CD4-positive, alpha-beta T cell treated with Interleukin-1 beta for 1 hour (primary cell): ENCODE data around the gene CD209.

Source experiments
- DNase-seq, 2 donors: peaks; one replicate each; pipeline ENCODE4 v3.0.0-alpha.2; 2020 to 2022

CD209 gene

DNA sequence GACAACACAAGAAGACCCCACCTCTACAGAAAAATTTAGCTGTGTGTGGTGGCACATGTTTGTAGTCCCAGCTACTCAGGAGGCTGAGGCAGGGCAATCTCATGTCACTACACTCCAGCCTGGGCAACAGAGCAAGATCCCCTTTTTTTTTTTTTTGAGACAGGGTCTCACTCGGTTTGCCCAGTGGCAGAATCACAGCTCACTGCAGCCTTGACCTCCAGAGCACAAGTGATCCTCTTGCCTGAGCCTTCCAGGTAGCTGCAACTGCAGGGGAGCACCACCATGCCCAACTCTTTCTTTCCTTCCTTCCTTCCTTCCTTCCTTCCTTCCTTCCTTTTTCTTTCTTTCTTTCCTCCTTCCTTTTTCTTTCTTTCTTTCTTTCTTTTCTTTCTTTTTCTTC is 11.2 kb downstream of the CD209 start:
- no peak for DNase-seq

DNA sequence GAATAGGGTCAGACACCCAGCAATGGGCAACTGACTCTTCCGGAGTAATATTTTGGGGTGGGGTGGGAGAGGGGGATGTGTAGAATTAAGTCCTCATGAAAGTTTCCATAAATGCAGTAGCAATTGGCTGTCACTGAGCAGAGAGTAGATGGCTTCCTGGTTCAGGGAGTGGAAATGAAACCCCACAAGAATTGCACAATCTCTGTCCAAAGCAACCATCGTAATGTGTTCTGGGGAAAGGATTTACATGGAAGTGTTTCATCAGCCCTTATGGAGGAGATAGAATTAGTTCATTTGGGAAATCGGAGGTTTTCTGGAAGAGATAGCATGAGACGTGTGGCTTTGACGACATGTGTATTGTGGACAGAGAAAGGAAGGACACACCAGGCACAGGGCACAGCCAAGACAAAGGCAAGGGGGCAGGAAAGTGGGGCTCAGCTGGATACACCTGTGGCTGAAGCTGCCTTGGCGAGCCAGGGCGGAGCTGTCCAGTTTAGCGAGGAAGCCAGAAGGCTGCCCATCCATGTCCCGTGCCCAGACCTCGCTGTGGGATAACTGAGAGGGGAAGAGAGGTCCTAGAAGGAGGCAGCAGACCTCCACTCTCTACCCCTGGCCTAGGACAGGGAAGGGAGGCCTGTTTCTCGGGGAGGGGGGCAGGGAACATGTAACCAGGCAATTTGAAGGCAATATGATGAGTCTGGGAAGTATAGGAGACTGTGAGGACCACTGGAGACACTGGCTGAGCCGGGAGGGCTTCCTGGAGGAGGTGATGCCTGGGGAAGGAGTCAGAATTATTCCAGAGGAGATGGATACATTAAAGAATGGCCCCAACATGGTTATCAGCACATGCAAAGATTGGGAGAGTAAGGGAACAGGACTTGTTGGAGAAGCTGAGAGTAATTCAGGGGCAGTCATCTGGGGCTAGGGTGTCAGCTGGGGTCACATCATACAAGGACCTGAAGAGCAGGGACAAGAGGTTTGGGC is 12.8 kb downstream of the CD209 start:
- peak in 1 of 2 donors; percentile 13 for DNase-seq

DNA sequence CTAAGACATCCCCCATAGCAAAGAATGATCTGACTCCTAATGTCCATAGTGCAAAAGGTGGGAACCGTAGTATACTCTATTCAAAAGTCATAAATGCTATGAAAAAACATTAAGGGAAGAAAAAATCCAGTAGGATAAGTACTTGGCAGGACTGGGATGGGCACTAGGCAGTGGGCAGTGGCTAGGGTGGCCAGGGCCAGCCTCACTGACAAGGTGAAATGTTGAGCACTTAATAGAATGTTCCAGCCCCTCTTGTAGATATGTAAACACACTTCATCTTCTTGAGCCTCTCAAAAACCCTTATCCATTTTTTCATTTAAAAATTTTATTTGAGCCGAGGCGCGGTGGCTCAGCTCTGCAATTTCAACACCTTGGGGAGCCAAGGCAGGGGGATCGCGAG is 14.0 kb downstream of the CD209 start:
- no peak for DNase-seq

DNA sequence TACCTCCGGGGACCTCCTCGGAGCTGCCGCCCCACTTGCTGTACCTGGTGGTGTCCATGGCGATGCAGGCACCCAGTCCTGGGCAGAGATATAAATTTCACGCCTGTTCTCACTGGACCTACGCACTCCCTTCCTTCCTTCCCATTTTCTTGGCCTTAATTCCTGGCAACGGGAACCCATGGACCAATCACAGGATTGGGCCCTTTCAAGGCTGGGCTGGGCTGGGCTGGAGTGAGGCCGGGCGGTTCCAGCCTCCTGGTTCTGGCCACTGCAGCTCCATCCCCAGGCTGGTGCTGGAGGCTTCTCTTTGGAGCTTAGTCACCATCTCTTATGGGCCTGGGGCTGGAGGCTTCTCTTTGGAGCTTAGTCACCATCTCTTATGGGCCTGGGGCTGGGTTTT is 15.3 kb downstream of the CD209 start, which contains the start of gene CLEC4G:
TSS of gene CLEC4G (minus strand) at position 66 of the 400 bp plus-strand sequence. CDS start at position 58, 8 bp downstream.
- no peak for DNase-seq

DNA sequence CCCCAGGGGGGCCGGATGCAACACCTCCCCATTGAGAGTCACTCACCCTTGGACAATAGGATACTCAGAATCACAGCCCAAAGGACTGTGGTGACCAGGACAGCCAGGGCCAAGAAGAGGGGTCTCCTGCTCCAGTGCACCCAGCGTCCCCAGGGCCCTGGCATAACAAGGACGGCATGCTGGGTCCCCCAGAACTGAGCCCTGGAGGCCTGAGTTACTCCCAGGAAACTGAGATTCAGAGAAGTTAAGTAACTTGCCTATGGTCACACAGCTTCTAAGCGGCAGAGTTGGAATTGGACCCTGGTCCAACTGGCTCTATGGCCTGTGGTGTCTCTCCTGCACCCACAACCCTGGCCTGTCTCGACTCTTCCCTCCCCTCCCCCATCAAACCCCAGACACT is 15.7 kb downstream of the CD209 start:
- no peak for DNase-seq

DNA sequence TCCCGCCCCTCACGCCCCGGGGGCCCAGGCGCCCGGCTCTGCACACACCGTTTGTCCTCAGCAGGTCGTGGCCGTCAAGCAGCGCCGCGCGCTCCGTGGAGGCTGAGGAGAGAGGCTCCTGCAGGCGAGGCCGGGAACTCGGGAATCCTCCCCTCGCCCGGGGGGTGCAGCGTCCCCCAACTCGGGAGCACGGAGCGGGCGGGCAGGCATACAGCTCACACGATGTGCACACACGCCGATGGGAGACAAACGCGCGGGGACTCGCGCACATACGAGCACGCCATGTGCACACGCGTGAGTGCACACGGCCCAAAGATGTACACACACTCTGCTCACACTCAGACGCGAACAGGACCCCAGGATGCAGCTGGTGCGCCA is 16.1 kb downstream of the CD209 start:
- DNase-seq, result no peak

DNA sequence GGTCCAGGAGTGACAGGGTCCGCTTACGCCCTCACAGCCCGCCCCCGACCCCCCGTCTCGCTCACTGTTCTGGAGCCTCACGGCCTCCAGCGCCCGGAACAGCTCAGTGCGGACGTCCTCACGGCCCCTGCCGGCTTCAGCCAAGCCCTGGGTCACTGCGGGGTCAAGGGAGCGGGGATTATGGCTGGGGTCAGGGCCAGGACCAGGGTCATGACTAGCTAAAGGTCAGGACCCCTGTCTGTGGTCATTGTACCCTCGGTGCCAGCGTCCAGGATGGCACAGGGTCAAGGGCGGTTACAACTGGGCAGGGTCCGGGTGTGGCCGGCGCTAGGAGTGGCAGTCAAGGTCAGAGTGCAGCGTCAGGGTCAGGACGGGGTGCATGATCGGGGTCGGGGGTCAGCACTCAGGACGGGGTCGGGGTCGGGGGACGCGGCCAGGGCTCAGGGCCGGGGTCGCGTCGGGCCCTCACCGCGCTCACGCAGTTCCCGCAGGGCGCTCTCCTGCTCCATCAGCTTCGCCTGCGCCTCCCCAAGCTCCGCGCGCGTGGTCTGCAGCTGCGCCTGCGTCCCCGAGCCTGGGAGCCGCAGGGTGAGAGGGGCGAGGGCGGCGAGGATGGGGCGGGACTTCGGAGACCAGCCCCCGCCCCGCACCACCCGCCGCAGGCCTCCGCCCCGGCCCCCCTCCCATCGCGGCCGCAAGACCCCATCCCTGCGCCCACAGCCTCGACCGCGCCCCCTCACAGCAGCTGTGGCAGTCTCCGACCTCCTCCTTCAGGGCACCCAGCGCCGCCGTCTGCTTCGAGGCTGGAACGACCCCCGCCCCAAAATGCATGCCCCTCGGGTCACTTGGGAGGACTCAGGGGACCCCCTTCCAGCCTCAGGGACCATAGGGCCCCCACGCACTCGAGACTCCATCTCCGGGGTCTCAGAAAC is 16.8 kb downstream of the CD209 start:
- DNase-seq, result no peak

DNA sequence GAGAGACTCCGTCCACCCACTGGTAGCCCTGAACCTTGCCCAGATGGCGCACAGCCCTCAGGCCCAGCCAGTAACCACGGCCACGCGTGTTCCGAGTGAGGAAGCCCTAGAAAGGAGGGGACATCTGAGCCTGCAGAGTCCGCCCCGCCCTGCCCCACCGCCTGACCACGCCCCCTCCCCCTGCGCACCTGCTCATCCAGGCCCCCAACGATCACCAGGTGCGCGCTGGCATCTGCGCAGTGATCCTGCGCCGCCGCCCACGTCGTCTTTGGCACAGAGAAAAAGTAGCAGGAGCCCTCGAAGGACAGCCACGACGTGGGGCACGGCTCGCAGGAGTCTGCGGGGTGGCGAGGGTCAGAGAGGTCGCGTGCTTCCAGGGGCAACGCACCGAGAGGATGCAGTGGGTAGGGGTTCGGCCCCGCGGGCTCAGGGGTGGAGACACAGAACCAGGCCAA is 17.5 kb downstream of the CD209 start:
- DNase-seq, result peak in 1 of 2 donors; percentile 33

DNA sequence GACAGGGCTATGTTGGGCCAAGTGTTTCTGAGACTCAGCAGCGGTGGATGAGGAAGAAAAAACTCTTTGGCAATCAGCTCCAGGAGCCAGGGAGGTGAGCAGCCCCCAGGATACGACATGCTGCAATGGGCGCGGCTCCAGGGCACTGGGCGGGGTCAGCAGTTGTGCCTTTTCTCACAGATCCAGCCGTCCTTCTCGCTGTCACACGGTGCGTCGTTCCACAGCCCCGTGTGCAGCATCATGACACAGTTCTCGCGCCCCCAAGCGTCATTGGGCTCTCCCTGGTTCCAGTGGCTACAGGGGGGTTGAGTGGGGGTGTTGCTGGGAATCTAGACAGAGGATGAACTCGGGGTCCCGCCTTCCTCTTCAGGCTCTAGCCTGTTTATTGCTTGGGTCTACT is 18.1 kb downstream of the CD209 start:
- peak in 1 of 2 donors; percentile 49 for DNase-seq

DNA sequence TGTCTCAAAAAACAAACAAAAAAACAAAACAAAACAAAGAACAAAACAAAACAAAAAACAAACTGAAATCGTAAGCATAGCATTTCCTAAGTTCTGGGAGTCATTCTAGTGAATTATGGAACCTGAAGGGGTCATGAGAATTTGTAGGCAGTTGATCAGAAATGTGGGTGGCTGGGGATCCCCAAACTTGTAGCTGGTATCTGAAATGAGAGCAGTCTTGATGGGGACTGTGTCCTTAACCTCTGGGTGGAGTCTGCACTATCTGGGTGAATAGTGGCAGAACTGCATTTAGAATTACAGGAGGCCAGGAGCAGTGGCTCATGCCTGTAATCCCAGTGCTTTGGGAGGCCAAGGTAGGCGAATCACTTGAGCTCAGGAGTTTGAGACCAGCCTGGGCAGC is 21.5 kb downstream of the CD209 start:
- no peak for DNase-seq

DNA sequence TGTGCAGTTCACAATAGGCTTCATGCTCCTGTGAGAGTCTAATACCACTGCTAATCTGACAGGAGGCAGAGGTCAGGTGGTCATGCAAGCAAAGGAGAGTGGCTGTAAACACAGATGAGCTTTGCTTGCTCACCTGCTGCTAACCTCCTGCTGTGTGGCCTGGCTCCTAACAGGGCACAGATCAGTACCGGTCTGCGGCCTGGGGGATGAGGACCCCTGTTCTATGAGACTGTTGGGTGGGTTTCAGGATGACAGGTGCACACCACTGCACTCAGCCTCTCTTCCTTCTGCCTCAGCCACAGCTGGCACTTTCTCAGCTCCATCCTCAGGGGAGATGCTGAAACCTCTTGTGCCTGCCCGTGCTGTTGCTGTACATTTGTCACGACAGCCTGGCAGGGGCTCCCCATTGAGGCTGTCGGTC is 25.1 kb downstream of the CD209 start:
- DNase-seq, result no peak

DNA sequence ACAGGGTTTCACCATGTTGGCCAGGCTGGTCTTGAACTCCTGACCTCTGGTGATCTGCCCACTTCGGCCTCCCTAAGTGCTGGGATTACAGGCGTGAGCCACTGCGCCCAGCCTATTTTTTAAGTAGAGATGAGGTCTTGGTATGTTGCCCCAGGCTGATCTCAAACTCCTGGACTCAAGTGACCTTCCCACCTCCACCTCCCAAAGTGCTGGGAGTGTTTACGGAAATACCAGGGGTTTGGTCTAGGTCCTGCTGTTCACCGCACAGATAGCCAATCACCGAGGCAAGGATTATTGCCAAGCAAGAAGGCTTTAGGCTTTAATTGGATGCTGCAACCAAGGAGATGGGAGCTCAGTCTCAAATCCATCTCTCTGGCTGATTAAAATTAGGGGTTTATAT is 27.0 kb downstream of the CD209 start:
- DNase-seq, result no peak

DNA sequence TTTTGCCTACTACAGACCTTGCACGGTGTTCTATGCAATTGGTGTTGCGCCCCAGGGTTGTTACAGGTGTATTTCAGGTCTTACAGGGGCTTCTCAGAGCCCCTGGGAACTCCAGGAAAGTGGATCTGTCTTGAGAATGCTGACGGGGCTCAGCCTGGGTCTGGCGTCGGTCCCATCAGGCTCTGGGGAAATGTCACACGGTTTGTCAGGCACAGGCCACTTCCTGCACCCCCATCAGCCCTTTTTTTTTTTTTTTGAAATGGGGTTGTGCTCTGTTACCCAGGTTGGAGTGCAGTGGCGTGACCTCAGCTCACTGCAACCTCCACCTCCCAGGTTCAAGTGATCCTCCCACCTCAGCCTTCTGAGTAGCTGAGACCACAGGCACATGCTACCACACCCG is 28.7 kb downstream of the CD209 start:
- peak in 1 of 2 donors; percentile 34 for DNase-seq

DNA sequence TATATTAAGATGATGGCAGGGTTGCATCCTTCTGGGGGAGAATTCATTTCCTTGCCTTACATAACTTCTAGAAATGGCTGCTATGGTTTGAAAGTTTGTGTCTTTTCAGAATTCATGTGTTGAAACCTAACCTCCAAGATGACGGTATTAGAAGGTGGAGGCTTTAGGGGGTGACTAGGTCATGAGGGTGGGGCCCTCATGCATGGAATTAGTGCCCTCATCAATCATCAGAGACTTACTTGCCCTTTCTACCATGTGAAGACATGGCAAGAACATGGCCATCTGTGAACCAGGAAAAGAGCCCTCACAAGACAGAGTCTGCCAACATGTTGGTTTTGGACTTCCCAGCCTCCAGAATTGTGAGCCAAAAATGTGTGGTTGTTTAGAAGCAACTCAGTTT is 30.6 kb downstream of the CD209 start:
- DNase-seq, result no peak

DNA sequence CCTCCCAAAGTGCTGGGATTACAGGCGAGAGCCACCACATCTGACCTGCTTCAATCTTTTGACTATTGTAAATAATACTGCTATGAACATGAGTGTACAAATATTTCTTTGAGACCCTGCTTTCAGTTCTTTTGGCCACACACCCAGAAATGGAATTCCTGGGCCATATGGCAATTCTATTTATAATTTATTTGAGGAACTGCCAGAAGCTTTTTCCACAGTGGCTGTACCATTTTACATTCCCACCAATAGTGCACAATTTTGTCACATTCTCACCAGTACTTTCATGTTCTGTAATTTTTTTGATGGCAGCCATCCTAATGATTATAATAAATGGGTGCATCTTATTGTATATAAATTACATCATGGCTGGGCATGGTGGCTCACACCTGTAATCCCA is 31.7 kb downstream of the CD209 start:
- DNase-seq, result no peak

DNA sequence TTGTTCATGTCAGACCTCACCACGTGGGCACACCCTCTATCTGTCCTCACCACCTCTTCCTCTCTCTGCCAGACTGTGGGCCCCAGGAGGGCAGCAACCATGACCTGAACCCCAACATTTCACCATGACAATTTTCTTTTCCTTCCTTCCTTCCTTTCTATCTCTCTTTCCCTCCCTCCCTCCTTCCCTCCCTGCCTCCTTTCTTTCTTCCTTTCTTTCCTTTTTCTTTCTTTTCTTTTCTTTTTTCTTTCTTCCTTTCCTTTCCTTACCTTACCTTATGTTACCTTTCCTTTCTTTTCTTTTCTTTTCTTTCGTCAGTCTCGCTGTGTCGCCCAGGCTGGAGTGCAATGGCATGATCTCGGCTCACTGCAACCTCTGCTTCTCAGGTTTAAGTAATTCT is 36.7 kb downstream of the CD209 start:
- DNase-seq, result no peak

DNA sequence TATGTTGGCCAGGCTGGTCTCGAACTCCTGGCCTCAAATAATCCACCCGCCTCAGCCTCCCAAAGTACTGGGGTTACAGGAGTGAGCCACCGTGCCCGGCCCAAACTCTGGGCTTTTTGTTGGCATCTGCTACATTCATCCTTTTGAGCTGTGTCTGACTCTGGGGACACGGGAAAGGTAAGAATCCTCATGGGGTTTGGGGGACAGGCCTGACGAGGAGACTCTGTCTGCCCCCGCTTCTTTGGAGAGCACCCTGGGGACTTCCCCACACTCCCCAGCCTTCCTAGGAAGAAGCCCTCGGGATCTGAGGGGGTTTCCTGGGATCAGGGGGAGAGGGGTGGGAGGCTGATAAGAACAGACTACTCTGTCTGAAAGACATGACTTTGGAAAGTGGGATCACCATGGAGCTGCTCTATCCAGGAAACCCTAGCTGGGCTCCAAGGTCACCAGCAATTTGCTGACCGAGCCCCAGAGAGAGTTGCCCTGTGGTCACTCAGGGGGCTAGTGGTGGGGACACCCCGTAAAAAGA is 37.3 kb downstream of the CD209 start:
- DNase-seq, result no peak

DNA sequence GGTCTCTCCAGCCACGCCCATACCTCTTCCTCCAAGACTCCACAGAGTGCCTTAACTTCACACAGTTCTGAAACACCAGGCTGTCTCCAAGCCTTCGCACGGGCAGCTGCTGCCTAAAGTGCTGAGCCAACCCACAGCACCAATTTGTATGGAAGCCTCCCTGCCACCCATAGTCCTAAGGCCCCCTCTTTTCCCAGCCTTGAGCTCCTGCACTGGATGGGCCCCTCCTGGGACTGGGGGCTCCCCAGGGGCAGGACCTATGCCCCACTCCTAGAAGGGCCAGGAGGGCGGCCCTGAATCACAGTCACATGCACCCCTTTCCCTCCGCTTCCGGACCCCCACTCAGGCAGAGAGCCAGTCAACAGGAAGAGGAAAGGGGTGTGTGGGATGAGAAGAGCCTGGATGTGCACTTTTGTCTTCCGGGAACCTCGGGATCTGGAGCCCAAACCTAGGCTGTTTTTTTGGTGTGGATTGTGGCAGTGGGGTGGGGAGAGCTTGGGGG is 40.3 kb downstream of the CD209 start:
- DNase-seq, result no peak

DNA sequence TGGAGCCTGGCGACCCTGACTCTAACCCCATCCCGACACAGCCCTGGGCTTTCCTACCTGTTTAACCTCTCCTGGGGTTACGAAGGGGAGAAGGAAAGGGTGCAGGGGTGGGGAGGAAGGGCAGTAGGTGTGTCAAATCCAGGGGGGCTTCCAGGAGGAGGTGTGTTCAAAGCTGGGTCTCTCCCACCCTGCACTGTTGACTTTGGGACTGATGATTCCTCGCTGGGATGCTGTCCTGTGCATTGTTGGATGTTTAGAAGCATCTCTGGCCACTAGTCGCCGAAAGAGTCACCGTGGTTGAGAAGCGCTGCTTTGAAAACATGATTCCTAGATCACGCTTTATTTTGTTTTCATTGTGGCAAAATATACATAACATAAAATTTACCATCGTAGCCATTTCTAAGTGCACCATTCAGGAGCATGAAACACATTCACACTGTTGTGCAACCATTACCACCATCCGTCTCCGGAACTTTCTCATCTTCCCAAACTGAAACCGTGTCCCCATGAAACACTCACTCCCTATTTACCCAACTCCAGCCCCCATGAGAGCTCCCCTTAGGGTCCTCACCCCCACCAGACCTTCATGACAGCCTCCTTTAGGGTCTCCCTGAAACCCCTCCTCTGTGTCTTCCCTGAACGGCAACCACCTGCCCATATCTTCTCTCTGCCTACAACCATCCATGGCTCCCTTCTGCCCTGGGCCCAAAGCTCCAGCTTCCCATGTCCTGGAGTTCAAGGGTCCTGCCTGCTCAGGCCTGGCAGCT is 41.0 kb downstream of the CD209 start:
- DNase-seq, result no peak

DNA sequence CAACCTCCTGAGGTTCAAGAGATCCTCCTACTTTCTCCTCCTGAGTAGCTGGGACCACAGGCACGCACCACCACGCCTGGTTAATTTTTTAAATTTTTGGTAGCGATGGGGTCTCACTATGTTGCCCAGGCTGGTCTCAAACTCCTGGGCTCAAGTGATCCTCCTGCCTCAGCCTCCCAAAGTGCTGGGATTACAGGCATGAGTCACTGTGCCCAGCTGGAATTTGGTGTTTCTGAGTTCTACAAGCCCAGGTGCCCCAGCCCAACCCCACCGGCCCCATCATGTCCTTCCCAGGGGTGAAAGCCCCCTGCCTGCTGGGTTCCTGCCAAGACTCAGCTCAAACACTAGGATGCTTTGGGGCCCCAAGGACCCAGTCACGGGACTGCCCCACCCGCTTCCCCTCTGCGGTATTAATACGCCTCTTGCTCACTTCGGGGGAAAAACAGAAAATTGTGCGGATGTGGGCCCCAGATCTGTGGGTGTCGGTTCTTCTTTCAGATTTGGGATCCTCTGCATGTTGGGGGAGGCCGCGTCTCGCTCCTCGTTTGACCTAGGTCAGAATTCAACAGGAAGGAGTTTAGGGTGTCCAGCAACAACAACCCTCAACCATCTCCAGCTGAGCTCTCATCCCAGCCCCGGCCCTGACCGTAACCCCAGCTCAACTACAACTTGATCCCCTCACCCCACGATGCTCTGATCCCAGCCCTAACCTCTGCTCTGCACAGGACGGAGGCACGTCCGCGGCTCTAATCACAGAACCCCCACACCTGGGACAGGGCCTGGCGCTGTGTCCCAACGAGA is 41.7 kb downstream of the CD209 start:
- DNase-seq, result peak; percentile 80 to 85
